CD1c-positive myeloid dendritic cell (primary cell): Measurements from ENCODE around the gene HECA.
"Not testable (repeated sequence)": the region's sequence is repeated elsewhere in the genome, so short reads cannot be mapped to it uniquely, and the experiment has no call there.

Experiments used
- DNase-seq: peaks from one replicate; pipeline ENCODE4 v3.0.0-alpha.2; 2016; ENCODE audit errors: extremely low spot score

HECA gene

DNA sequence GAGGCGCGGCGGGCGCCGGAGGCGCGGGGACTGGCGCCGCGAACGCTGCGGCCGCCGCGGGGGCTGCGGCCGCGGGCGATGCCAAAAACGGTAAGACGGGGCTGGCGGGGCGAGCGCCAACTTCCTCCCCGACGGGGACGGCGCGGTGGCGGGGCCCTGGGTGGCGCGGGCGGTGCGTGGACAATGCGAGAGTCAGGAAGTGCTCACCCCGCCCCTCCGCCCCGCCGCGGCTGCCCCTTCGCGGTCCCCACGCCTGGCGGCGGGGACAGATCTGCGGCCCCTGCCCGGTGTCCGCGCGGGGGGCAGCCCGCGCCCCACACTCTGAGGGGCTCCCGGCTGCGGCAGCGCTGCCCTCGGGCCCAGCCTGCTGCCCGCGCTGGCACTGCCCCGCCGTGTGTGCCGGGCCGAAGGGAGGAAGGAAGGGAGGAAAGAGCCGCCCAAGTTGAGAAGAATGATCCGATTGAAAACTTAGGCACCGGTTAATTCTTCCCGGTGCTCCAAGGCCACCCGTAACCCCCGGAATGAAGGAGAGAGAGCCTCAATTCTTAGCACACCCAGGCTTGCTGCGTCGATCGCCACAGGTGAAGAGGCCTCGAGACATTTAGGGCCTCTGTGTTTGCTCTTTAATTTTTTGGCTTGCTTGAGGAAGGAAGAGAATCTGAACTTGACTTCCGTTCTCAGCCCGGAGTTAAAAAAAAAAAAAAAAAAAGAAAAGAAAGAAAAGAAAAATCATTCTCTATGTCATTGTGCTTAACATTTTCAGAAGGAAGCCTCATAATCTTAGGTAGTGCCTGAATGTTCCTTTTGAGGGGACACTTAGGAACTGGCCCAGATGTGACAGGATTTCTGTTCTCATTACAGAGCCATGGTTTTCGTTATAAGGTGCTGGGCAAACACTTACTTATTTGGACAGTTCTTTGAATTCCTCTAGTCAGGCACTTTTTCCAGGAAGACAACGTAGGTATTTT is 982 bp downstream of the HECA start:
- peak; percentile 81 for DNase-seq

DNA sequence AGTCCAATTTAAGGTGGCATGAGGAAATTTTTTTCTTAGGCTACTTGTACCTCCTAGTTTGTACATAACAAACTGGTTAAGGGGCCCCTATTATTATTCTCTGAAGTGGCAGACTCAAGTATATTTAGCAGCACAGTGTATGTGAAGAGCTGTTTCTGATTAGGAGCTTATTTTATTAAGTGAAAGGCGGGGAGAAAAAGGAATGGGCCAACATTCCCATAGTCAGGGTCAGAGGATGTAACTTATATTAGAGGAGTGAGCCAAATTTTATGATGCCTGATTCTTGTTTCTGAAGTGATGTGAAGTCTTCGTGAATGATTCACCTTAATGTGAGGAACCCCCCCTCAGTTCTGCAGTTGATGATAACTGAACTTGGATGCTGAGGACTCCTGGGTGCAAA is 2.8 kb downstream of the HECA start:
- DNase-seq, result no peak

DNA sequence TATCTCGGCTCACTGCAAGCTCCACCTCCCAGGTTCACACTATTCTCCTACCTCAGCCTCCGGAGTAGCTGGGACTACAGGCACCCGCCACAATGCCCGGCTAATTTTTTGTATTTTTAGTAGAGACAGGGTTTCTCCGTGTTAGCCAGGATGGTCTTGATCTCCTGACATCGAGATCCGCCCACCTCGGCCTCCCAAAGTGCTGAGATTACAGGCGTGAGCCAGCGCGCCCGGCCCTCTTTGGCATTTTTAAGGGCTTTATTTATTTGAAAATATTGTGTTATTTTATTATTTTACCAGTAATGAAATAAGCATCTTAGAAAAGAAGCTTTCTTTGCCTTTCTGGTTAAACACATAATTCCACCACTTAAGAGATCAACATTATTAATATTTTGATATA is 6.0 kb downstream of the HECA start:
- DNase-seq, result not testable (repeated sequence)

DNA sequence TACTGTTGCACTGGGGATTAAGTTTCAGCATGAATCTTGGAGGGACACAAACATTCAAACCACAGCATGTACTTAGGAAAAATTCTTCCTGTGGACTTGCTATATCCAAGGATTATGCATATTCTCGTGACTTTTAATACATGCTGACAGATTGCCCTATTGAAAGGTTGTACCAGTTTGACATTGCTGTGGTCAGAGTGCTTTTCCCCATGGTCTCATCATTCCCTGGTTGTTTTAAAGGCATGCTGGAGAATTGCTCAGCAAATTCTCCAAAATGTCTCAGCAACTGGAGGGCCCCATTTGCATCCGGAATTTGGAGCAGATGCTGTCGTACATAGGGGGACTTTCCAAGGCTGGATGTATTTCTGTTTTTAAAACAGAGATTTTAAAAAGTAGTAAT is 7.4 kb downstream of the HECA start:
- no peak for DNase-seq

DNA sequence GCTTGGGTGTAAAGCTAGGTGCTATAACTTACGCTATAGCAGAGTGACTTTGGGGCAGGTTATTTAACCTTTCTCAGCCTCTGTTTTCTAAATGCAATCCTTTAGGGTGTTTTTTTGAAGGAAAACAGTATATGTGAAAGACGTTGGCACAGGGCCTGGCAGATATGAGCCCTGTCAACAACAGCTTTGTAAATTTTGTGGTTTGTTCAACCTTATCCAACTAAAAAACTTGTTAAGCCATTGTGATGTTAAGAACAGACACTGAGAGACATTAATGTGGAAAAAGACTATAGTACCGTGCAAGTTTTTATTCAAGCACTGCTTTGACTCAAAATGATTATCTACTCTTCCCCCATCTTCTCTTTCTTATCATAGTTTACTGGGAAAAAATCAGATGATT is 8.2 kb downstream of the HECA start:
- DNase-seq, result no peak

DNA sequence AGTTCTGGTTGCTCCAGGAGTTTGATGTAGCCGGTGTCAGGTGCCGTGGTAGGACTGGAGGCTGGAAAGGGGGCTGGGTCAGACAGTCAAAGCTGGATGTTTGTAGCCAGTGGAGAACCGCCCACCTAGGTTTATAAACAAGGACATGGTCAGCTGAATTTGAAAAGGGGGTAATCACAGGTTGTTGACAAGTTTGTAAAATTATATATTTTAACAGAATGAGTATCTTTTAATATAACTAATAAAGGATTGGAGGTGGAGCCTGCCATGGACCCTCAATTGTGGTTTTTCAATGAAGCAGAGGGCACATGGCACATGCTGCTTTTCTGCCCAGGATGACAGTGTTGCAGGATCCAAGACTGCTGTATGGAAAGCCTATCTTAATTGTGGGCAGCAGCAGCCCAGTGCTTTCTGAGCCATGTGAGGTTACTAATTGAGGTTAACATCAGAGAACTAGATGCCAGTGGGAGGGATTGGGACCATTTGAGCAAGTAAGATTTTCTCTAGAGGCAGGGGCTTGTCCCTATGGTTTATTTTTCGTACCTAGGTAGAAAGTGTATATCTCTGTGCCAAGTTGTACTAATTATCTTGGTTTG is 9.7 kb downstream of the HECA start:
- no peak for DNase-seq

DNA sequence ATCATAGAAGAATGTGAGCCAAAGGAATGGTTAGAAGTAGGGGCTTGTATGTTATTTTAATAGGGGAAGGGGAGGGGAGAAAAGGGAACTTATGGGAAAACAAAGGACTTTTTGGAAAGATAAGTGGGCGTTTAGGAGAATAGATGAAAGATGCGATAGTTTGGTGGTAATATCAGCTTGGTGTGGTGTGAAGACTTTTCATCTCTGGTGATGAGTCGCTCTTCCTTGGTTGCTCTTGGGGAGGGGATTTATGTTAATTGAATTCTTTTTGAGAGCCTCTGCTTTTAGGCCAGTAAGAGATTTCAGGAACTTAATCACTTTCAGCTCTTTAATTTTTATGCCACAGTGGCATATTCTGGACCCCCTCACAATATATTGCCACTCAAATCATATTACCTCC is 10.8 kb downstream of the HECA start:
- no peak for DNase-seq

DNA sequence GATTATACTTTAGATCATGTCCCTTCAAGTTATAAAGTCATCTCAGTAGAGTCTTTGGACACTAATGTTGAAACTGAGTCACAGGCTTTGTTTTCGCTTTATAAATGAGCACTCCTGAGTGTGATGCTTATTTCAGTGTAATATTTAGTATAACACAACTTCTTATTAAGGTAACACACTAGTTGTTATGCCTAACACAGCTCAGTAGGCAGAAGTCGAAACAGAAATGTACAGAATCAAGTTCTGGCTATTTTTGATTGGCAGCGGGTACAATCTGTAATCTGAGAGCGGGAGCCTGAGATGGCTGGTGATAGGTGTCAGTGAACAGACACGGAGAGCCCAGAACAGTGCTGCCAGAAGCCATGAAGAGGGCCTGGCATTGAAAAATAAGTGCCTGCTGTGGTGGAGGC is 11.4 kb downstream of the HECA start:
- DNase-seq, result no peak

DNA sequence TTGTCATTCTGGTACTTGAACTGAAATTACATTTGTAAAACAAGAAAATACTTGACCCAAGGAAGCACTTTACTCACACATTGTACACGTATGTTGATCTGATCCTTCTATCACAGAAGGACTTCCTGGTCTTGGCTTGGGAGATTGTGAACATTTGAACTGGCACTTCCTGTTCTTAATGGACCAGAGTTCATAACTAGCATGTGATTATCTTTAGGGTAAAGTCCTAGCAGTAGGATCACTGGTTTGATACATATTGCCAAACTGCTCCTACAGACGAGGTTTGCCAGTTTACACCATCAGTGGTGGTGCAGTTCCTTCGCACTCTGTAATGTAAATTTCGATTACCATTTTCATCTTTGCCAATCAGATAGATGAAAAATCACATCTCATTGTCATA is 12.7 kb downstream of the HECA start:
- DNase-seq, result peak; percentile 60

DNA sequence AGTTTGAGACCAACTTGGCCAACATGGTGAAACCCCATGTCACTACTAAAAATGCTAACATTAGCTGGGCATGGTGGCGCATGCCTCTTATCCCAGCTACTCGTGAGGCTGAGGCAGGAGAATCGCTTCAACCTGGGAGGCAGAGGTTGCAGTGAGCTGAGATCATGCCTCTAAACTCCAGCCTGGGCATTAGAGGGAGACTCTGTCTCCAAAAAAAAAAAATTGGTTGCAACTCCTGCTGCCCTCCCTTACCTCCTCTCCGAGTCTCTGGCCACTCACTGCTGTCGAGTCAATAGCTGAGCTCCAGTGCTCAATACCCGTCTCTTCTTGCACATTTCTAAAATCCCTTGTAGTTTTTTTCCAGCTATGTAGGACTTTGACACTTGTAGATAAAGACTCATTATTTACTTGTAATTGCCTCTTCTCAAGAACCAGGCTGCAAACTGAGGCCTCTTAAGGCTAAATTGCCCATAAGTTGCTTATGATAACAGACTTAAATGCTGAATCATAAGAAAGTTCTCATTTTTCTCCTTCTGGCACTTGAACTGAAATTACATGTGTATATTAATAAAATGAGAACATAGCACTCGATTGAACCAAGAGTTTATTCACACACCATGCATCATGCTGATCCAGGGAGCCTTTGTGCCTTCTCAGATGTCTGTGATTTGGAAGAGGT is 13.8 kb downstream of the HECA start:
- DNase-seq, result no peak

DNA sequence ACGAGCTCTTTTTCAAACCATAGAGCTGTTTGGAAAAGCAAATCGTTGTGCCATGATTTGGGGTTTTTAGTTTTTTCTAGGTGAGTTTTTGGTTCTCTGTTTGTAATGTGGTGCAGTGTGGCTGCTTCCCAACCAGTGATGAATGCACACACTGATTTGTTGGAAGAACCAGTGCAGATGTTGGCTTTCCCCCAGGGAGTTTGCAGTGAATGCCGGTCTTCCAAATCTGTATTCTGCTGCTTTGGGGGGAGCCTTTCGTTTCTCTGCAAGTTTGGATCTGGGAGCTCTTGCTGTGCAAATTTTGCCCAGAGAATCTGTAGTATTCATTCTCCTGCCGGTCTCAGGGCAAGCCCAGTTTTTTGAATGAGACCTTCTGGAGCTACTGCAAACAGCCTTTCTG is 14.5 kb downstream of the HECA start:
- DNase-seq, result no peak

DNA sequence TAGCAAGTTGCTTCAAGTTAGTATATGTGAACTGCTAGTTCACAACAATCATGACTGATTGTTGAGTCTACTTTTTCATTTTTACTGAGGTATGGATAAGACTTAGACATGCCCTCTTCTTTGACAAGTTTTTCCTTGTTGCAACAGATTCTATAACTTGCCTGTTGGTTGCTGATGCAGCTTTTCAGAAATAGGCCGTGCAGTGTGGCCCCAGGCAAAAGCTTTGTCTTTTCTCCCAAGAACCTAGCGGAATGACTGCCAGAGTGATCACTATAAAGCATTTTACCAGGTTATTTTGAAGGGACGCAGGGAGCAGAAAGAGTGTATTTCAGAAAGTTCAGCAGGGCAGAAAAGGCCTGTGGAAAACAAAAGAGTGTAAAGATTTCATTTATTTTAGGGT is 16.0 kb downstream of the HECA start:
- DNase-seq, result no peak

DNA sequence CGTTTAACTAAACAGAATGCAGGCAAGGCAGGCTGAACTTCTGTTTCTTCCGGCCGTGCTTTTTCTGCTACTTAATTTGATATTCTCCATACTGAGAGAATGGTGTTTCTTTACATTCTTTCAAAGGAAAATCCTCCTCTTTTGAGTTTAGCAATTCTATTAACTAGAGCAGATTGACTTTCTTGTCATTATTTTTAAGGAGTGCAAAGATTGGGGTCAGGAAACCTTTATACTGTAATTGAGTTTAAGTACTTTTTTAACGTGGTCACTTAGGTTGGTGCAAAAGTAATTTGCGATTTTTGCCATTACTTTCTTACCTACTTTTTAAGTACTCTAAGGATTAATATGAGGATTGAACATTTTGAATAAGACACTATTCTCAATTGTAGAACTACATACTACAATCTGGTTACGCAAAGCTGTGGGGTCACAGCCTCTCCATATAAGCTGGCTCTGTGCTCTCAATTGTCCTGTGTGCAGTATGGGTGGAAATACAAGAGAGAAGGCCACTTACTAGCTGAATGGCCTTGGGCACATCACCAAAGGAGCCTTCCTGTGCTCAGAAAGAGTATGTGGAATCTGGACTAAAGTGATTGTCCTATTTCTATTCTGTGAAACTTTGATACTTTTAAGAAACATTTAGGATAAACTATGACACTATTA is 16.7 kb downstream of the HECA start:
- no peak for DNase-seq

DNA sequence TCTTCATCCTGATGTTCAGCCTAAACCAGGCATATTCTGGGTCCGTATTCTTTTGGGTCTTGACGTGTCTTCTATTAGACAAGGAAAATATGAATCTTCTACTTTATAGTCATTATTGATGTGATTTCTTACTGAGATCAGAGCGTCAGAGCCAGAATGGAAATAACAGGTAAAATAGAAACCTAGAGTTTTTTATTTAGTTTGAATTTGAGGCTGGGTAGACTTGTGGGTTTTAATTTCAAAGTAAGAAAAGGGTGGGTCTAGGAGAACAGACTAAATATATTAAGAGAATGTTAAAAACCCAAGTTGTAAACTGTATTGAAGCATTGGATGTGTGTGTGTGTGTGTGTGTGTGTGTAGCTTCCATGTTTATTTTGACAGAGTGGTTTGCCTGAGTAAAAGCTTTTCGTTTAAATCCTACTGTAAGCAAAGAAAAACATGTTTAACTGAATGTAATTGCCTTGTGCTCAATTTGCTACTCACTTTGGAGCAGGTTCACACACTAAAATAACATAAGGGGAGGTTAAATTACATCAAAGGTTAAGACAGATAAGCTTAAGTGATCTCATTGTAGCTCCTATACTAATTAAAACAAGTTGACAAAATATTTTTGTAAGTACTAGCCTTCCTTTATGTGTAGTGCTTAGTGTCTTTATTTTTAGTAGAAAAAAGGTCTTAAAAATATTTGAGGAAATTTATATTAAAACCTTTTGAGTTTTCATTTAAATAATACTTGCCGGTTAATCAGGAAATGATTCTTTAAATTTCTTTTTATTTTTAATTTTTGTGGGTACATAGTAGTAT is 17.4 kb downstream of the HECA start:
- no peak for DNase-seq

DNA sequence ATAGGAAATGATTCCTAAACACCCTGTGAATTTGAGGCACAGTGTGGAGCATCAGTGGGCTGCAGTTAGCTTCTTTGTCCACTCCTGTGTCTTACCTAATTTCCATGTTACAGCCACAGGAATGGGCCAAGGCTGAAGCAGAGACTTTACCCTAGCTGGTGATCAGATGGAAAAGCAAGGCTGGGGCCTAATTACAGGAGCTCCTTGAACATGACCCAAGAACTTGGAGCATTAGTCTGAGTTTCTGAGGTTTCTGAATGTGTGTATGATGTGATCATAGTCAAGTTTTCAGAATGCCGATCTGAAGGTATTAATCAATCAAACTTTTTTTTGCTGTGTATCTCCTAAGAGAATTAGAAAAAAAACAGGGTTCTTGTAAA is 18.0 kb downstream of the HECA start:
- no peak for DNase-seq

DNA sequence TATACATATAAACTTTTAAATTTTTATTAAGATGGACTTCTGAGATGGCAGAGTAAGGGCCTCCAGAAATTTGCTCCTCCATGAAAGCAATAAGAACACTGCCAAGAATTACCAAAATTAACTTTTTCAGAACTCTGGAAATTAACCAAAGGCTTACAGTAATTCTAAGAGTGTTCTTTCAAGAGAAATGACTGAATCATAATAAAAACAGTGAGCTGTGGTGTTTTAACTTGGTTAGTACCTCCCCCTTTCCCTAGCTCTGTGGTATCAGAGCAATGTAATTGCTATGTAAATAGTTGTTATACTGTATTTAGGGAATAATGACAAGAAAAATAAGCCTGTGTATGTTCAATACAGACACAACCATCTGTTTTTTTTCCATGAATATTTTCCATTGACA is 19.0 kb downstream of the HECA start:
- DNase-seq, result no peak

DNA sequence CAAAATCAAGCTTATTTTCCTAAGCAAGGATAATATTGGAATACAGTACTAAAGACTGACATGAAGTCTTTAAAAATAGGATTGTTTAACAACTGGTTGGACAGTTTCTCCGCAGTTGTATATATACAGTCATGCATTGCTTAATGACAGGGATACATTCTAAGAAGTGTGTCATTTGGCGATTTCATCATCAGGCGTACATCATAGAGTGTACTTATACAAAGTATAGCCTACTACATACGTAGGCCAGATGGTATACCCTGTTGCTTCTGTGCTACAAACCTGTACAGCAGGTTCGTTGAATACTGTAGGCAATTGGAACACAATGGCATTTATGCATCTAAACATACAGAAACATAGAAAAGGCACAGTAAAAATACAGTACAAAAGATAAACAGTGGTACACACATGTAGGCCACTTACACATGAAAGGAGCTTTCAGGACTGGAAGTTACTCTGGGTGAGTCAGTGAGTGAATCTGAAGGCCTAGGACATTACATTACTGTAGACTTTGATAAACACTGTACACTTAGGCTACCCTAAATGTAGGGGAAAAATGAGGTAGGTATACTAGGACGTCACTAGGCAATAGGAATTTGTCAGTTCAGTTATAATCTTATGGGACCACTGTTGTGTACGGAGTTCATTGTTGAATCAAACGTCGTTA is 20.1 kb downstream of the HECA start:
- DNase-seq, result no peak

DNA sequence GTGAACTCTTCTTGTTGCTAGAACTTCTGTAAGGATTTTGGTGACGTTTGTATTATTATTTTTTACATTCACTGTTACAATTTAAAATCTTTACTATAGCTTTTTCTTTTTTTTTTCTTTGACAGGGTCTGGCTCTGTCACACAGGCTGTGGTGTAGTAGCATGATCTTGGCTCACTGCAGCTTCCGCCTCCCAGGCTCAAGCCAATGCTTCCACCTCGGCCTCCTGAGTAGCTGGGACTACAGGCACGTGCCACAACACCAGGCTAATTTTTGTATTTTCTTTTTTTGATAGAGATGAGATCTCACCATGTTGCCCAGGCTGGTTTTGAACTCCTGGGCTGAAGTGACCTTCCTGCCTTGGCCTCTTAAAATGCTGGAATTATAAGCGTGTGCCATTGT is 21.2 kb downstream of the HECA start:
- DNase-seq, result no peak

DNA sequence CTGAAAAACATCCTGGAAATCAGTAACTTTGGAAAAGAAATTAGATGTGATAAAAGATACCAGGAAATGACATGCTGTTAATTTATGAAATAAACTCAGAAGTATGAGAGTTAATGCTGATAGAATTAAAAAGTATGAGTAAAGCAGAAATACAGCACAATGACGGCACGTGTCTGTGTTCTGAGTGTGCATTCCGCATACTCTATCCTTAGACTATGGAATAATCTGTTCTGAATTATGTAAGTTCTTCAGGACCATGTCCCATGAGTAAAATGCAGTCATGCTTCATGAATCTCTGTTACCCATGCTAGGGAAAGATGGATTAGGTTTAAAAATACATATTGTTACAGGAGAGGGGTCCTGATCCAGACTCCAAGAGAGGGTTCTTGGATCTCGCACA is 21.7 kb downstream of the HECA start:
- no peak for DNase-seq

DNA sequence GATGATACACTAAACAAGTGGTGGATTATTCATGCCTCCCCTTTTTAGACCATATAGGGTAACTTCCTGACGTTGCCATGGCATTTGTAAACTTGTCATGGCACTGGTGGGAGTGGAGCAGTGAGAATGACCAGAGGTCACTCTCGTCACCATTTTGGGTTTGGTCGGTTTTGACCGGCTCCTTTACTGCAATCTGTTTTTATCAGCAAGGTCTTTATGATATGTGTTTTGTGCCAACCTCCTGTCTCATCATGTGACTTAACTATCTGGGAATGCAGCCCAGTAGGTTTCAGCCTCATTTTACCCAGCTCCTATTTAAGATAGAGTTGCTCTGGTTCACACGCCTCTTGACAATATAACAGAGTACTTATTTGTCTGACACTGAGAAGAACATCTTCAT is 22.2 kb downstream of the HECA start:
- not testable (repeated sequence) for DNase-seq

DNA sequence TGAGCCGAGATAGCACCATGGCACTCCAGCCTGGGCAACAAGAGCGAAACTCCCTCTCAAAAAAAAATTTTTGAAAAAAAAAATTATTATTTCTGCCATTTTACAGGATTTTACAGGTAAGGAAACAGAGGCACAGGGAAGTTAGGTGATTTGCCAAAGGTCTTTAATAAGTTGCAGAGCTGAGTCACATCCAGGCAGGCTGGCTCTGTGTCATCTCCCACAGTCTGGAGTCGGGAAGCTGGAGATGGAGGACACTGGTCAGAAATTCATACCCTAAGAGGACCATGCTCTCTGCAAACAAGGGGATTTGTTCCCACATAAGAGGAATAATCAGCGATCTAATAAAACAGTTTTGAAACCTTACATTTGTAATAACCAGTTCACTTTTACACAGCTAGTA is 24.1 kb downstream of the HECA start:
- no peak for DNase-seq
